Epithelial cell of umbilical artery (primary cell): ENCODE data around the gene HOMER1. TPM values are rescaled to one million over a fixed set of nuclear protein-coding genes. Genes with fewer than 3 reads are reported as not detected.

Source experiments
- total RNA-seq: library from RNA; depleted of rRNA; stranded (reverse); fragments of >200 nt; gene quantifications from 2 replicates; pipeline ENCODE4 v1.2.3, GENCODE V29; 2014

HOMER1 gene
- total RNA-seq: 7.0 and 15.9 TPM in 2 replicates

DNA sequence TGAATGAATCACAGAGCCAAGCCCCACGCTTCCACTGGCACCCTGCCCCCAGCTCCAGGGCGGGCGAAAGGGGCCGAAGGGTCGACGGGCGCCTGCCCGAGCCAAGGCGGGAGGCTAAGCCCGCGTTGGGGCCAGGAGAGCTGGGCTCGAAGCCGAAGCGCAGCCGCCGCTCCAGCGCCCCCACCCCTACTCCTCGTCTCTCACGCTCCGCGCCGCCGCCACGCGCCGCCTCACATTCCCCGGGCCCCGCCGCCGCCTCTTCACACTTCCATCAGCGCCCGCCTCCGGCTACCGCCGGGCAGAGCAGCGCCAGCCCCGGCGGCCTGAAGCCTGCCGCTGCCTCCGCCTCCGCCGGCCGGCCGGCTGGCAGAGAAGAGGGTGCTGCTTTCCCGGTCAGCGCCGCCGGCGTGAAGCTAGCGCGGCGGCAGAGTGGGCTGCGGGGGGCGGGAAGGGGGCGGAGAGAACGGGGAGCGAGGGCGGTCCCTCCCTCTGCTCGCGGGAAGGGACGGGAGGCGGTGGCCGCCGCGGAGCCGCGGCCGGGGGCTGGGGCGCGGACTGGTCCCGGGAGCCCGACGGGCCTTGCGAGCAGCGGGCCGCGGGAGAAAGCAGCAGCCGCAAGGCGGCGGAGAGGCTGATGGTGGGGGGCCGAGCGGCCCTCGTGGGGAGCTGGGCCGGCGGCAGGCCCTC is at the start of gene HOMER1:
Gene HOMER1, minus strand, starts transcription at position 431 of the 687 bp plus-strand sequence. CDS start 1,360 bp downstream, outside the sequence.

Other genes starting within 250 kb of the HOMER1 start
- gene TENT2, start 98.3 kb upstream of the HOMER1 start, total RNA-seq: 16.6 and 28.0 TPM in 2 replicates
- gene CMYA5, start 175.7 kb upstream of the HOMER1 start, total RNA-seq: under 0.01 TPM in 1 of 2 replicates, not detected in the other